Mesothelial cell of epicardium (in vitro differentiated cells): ENCODE measurements around the gene FERD3L. TPM values are rescaled to one million over a fixed set of nuclear protein-coding genes. Genes with fewer than 3 reads are reported as not detected.
A peak's percentile ranks its signal among the peaks of the same experiment; 100 is the strongest.

Source experiments
- DNase-seq, 2 experiments: peaks; one replicate each; pipeline ENCODE4 v3.0.0; 2021; ENCODE audit warnings: low spot score in 2 of 2; ENCODE audit not compliant: unreplicated experiment in 2 of 2
- H3K27ac Mint-ChIP-seq: 2 replicates; pipeline ENCODE4 v1.8.0; 2021; ENCODE audit warnings: mixed read lengths
- H3K27me3 Mint-ChIP-seq: 2 replicates; pipeline ENCODE4 v1.8.0; 2021; ENCODE audit warnings: low read depth, mixed read lengths
- H3K36me3 Mint-ChIP-seq: 2 replicates; pipeline ENCODE4 v1.8.0; 2021; ENCODE audit warnings: mixed read lengths
- H3K4me1 Mint-ChIP-seq: 2 replicates; pipeline ENCODE4 v1.8.0; 2021; ENCODE audit warnings: mixed read lengths
- H3K4me3 Mint-ChIP-seq: 2 replicates; pipeline ENCODE4 v1.8.0; 2021; ENCODE audit warnings: mild to moderate bottlenecking, moderate library complexity, mixed read lengths
- H3K9me3 Mint-ChIP-seq: 2 replicates; pipeline ENCODE4 v1.8.0; 2021; ENCODE audit warnings: mixed read lengths
- CTCF ChIP-seq: fragments of 200-600 bp; sonication (generic); IDR thresholded peaks from one replicate; pipeline ENCODE4 v1.5.0; 2021; ENCODE audit warnings: antibody characterized with exemption; ENCODE audit not compliant: unreplicated experiment
- total RNA-seq: library from RNA; stranded (reverse); gene quantifications from 3 replicates; pipeline ENCODE4 v1.2.1, GENCODE V29; 2021

FERD3L gene
- total RNA-seq, 1 donor from 2014 or later = not detected

DNA sequence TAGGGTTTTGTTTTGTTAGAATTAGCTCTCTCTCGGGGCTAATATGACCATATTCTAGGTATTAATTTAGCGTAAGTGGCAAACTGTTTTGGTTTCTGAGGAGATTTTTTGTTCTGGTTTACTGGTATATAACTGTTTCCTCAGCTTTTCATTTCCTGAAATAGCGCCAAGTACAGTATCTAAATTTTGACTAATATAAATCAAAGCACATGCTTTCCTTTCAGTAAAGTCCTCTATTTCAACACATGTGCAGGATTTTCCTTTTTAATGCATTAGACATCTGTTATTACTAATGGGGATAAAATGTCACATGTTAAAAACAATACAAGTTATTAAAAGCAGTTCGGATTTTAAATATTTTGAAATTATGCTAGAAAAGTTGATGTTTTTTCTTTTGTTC, 11.3 kb downstream of the FERD3L start:
- no peaks in the 10 kb centered on the region for H3K36me3 Mint-ChIP-seq
- DNase-seq = no peak
- peaks cover 23% of the 10 kb centered on the region for H3K27me3 Mint-ChIP-seq
- peaks cover 4% of the 10 kb centered on the region for H3K4me1 Mint-ChIP-seq
- TF ChIP-seq CTCF = no peak
- H3K4me3 Mint-ChIP-seq = no peak overlapping the region
- H3K27ac Mint-ChIP-seq = no peak overlapping the region
- no peaks in the 10 kb centered on the region for H3K9me3 Mint-ChIP-seq

DNA sequence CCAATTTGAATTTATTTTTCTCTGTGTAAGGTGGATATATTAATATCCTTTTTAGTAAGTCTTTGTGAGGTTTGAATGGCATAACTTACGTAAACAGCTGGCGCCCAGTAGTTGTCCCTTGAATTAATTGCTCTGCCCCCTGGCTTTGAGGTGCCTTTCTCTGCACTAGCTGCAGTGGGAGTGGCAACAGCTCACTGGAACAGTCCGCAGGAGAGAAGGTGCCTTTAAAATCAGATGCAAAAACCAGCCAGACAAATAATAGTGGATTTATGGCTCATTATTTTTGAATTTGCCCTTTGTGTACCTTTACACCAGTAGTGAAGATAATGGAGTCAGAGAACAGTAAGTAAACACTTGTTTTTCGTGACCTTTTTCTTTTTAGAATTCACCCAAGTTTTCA, 11.8 kb downstream of the FERD3L start:
- H3K27ac Mint-ChIP-seq = no peak overlapping the region
- H3K27me3 Mint-ChIP-seq = peaks cover 19% of the 10 kb centered on the region
- peaks cover 4% of the 10 kb centered on the region for H3K4me1 Mint-ChIP-seq
- no peaks in the 10 kb centered on the region for H3K9me3 Mint-ChIP-seq
- no peak for TF ChIP-seq CTCF
- H3K36me3 Mint-ChIP-seq = no peaks in the 10 kb centered on the region
- no peak overlapping the region for H3K4me3 Mint-ChIP-seq
- DNase-seq = no peak

- Mint-ChIP-seq H3K36me3 (no peaks in the 10 kb centered on the region), H3K4me3 (no peak overlapping the region), H3K27ac (no peak overlapping the region), H3K4me1 (peaks cover 1% of the 10 kb centered on the region), H3K27me3 (peaks cover 40% of the 10 kb centered on the region), H3K9me3 (peaks cover 6% of the 10 kb centered on the region)
- no peak for DNase-seq
- no peak for TF ChIP-seq CTCF
These were observed 16.4 kb downstream of the FERD3L start for GRCh38 chr7:19128856-19129255.

DNA sequence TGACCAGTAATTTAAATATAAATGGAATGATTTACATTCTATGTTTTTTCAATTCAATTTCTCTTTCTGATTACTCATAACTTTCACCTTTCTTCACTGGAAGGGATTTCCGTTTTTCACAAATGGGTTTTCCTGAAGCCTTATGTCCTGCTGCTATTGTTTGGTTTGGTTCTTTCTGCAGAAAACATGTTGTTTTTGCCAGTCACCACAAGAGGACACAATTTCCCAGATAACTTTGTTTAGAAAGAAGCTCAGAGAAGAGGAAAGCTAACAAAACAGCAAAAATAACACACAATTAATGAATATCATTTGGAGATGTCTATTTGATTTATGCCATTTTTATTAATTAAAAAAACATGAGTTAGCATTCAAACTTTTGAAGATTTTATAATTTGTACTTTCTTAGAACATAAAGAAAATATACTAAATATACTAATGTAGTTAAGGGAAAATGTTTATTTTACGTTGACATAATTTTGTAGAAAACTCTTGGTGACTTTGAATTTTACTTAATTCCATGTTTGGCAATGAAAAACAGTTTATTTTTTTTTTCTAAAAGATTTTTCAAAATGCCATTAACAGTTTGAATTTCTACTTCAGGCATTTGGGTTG, 23.1 kb downstream of the FERD3L start:
- H3K4me1 Mint-ChIP-seq = peaks cover 33% of the 10 kb centered on the region
- no peaks in the 10 kb centered on the region for H3K9me3 Mint-ChIP-seq
- H3K36me3 Mint-ChIP-seq = no peaks in the 10 kb centered on the region
- no peak overlapping the region for H3K27ac Mint-ChIP-seq
- H3K27me3 Mint-ChIP-seq = peaks cover 71% of the 10 kb centered on the region
- no peak for DNase-seq
- H3K4me3 Mint-ChIP-seq = no peak overlapping the region
- peak; percentile 71 for TF ChIP-seq CTCF

DNA sequence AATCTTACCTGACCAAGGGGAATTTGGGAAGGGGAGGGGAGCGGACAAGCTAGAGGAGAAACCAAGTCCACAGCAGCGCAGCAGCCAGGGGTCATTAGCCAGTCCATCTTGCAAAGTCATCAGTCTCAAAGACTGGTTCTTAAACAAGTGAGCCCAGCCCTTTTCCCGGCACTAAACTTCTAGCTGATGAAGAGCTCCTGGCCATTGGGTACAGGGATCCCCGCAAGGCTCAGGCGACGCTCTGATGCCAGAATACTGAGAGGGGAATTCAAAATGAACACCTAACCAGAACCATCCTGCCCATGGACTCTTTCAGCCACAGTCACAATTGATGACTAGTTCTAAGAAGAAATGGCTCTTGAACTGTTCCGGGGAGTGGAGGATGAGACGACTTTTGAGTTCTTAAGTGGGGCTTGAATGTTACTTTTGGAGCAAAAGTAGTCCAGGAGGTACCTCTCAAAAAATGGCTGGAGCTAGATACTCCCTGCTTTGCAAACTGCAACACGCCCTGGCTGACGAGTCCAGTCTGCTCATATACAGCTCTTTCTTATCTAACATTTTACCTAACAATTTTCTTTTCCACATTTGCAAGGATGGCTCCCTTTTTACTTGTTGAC, 25.2 kb downstream of the FERD3L start:
- Mint-ChIP-seq H3K27ac (peak overlapping the region; percentile 83), H3K4me3 (peak overlapping the region; percentile 83), H3K9me3 (no peaks in the 10 kb centered on the region), H3K4me1 (peaks cover 33% of the 10 kb centered on the region), H3K27me3 (peaks cover 62% of the 10 kb centered on the region), H3K36me3 (no peaks in the 10 kb centered on the region)
- DNase-seq = no peak
- no peak for TF ChIP-seq CTCF
